GM21515 (cell line): ENCODE measurements around the gene MAST4.
"Not testable (repeated sequence)": the region's sequence is repeated elsewhere in the genome, so short reads cannot be mapped to it uniquely, and the experiment has no call there.

Experiments
- ATAC-seq: cut with Tn5 transposase; IDR thresholded peaks from one replicate; pipeline ENCODE4 v1.9.1; 2021; ENCODE audit not compliant: unreplicated experiment

Gene MAST4

GRCh38 chr5:67102708-67103107 is 506.5 kb downstream of the MAST4 start:
- ATAC-seq, result no peak

- no peak for ATAC-seq
Observed at GRCh38 chr5:67104859-67105258, 508.7 kb downstream of the MAST4 start.

GRCh38 chr5:67105270-67105669 is 509.1 kb downstream of the MAST4 start:
- no peak for ATAC-seq

- no peak for ATAC-seq
Observed at GRCh38 chr5:67106626-67107342, 510.6 kb downstream of the MAST4 start.

GRCh38 chr5:67111779-67112178 is 515.6 kb downstream of the MAST4 start:
- no peak for ATAC-seq

GRCh38 chr5:67115246-67115645 is 519.1 kb downstream of the MAST4 start:
- ATAC-seq, result no peak

- no peak for ATAC-seq
Observed at GRCh38 chr5:67115817-67116216, 519.6 kb downstream of the MAST4 start.

GRCh38 chr5:67118050-67118620 is 521.9 kb downstream of the MAST4 start:
- ATAC-seq, result no peak

GRCh38 chr5:67119010-67119409 is 522.8 kb downstream of the MAST4 start:
- ATAC-seq, result no peak

GRCh38 chr5:67120032-67120431 is 523.8 kb downstream of the MAST4 start:
- no peak for ATAC-seq

GRCh38 chr5:67123819-67124218 is 527.6 kb downstream of the MAST4 start:
- ATAC-seq, result no peak

GRCh38 chr5:67124556-67124955 is 528.4 kb downstream of the MAST4 start:
- ATAC-seq, result no peak

- not testable (repeated sequence) for ATAC-seq
Observed at GRCh38 chr5:67127347-67127895, 531.2 kb downstream of the MAST4 start.

GRCh38 chr5:67129768-67130167 is 533.6 kb downstream of the MAST4 start:
- ATAC-seq, result no peak

- no peak for ATAC-seq
Observed at GRCh38 chr5:67133217-67133616, 537.0 kb downstream of the MAST4 start.

GRCh38 chr5:67133776-67134175 is 537.6 kb downstream of the MAST4 start:
- ATAC-seq, result no peak

GRCh38 chr5:67135381-67135984 is 539.3 kb downstream of the MAST4 start:
- no peak for ATAC-seq

- ATAC-seq, result no peak
Observed at GRCh38 chr5:67139030-67139429, 542.8 kb downstream of the MAST4 start.

GRCh38 chr5:67140413-67140812 is 544.2 kb downstream of the MAST4 start:
- ATAC-seq, result no peak

- ATAC-seq, result no peak
Observed at GRCh38 chr5:67141644-67142043, 545.5 kb downstream of the MAST4 start.

- no peak for ATAC-seq
Observed at GRCh38 chr5:67142816-67143215, 546.6 kb downstream of the MAST4 start.

- ATAC-seq, result no peak
Observed at GRCh38 chr5:67143549-67143948, 547.4 kb downstream of the MAST4 start.
